Thyroid gland (tissue), 4 donors: ENCODE data around the gene ITPR3.

Experiments
- POLR2A ChIP-seq, 2 donors: fragments of 450-650 bp; IDR thresholded peaks; one replicate each; pipeline ENCODE4 v1.6.1; 2017; ENCODE audit warnings: antibody characterized with exemption in 2 of 2, mild to moderate bottlenecking in 2 of 2, moderate library complexity in 1 of 2
- TF ChIP-seq, protein P1 (sequence below), 6 experiments: fragments of 200-600 bp in 3 of 6; fragments of 450-650 bp in 3 of 6; sonication (generic) in 3 of 6; IDR thresholded peaks; one replicate each; pipeline ENCODE4 v1.5.1; 2016 to 2019; ENCODE audit warnings: antibody characterized with exemption in 6 of 6, mild to moderate bottlenecking in 2 of 6, inconsistent platforms in 1 of 6, moderate library complexity in 1 of 6

DNA sequence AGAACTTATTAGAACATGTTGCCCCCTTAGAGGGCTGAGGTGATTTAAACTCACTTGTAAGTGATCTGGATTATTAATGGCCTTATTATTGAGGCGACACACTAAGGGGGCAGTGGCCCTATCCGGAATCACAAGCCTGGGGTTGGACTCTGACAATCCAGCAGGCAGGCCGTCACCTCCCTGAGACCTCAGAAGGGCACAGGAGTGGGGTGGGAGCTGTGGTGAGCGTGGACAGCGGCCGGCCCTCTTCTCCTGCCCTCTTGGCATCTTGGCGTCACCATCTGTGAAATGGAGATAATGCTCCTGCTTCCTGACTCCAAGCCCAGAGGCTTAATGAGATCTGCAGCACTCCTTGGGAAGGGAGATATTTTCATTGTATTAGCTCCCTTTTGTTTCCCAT lies 106.0 kb downstream of the ITPR3 start:
- TF ChIP-seq POLR2A (IDR thresholded peaks at IDR 0.05) = no peak
- TF ChIP-seq, protein P1, sequence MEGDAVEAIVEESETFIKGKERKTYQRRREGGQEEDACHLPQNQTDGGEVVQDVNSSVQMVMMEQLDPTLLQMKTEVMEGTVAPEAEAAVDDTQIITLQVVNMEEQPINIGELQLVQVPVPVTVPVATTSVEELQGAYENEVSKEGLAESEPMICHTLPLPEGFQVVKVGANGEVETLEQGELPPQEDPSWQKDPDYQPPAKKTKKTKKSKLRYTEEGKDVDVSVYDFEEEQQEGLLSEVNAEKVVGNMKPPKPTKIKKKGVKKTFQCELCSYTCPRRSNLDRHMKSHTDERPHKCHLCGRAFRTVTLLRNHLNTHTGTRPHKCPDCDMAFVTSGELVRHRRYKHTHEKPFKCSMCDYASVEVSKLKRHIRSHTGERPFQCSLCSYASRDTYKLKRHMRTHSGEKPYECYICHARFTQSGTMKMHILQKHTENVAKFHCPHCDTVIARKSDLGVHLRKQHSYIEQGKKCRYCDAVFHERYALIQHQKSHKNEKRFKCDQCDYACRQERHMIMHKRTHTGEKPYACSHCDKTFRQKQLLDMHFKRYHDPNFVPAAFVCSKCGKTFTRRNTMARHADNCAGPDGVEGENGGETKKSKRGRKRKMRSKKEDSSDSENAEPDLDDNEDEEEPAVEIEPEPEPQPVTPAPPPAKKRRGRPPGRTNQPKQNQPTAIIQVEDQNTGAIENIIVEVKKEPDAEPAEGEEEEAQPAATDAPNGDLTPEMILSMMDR (IDR thresholded peaks at IDR 0.05) = no peak
